GM06990 (cell line): ENCODE data around the gene ZSWIM8.

Experiments
- DNase-seq: peaks from one replicate; pipeline ENCODE4 v3.0.0-alpha.2; 2011; ENCODE audit not compliant: insufficient read length; ENCODE audit errors: extremely low read depth
- H3K27me3 ChIP-seq: replicated peaks from 2 replicates; pipeline ENCODE4 v1.6.0; 2011; ENCODE audit warnings: low read length; ENCODE audit not compliant: control insufficient read depth, insufficient read depth
- H3K36me3 ChIP-seq: 2 replicates; pipeline ENCODE4 v1.5.1; 2011; ENCODE audit warnings: low read length; ENCODE audit not compliant: control insufficient read depth, insufficient read depth
- H3K4me3 ChIP-seq: replicated peaks from 2 replicates; pipeline ENCODE4 v1.5.1; 2011; ENCODE audit warnings: low read depth, mild to moderate bottlenecking, control low read depth, low read length
- CTCF ChIP-seq: IDR thresholded peaks from 2 replicates; pipeline ENCODE4 v1.5.1; 2011; ENCODE audit warnings: low read length, control low read depth, mild to moderate bottlenecking, inconsistent platforms; ENCODE audit not compliant: insufficient read depth, poor library complexity, severe bottlenecking

Gene ZSWIM8

GRCh38 chr10:73838827-73839226 is 53.4 kb downstream of the ZSWIM8 start:
- Histone ChIP-seq H3K36me3 (peaks cover 10% of the 10 kb centered on the region), H3K27me3 (no peaks in the 10 kb centered on the region), H3K4me3 (no peak overlapping the region)
- no peak for TF ChIP-seq CTCF
- DNase-seq: no peak

GRCh38 chr10:73839276-73839966 is 54.0 kb downstream of the ZSWIM8 start:
- Histone ChIP-seq H3K36me3 (peaks cover 10% of the 10 kb centered on the region), H3K4me3 (no peak overlapping the region), H3K27me3 (no peaks in the 10 kb centered on the region)
- no peak for DNase-seq
- no peak for TF ChIP-seq CTCF

- Histone ChIP-seq H3K4me3 (no peak overlapping the region), H3K27me3 (no peaks in the 10 kb centered on the region), H3K36me3 (peaks cover 10% of the 10 kb centered on the region)
- DNase-seq: no peak
- no peak for TF ChIP-seq CTCF
Measured at GRCh38 chr10:73840056-73840402, 54.6 kb downstream of the ZSWIM8 start.

- Histone ChIP-seq H3K36me3 (peaks cover 10% of the 10 kb centered on the region), H3K27me3 (no peaks in the 10 kb centered on the region), H3K4me3 (no peak overlapping the region)
- DNase-seq: no peak
- no peak for TF ChIP-seq CTCF
Measured at GRCh38 chr10:73840403-73841060, 55.1 kb downstream of the ZSWIM8 start.

GRCh38 chr10:73841061-73841421 is 55.6 kb downstream of the ZSWIM8 start:
- Histone ChIP-seq H3K4me3 (no peak overlapping the region), H3K36me3 (peaks cover 10% of the 10 kb centered on the region), H3K27me3 (no peaks in the 10 kb centered on the region)
- TF ChIP-seq CTCF: no peak
- no peak for DNase-seq
